ENCODE measurements around the gene RTL10.

The RTL10 gene

DNA sequence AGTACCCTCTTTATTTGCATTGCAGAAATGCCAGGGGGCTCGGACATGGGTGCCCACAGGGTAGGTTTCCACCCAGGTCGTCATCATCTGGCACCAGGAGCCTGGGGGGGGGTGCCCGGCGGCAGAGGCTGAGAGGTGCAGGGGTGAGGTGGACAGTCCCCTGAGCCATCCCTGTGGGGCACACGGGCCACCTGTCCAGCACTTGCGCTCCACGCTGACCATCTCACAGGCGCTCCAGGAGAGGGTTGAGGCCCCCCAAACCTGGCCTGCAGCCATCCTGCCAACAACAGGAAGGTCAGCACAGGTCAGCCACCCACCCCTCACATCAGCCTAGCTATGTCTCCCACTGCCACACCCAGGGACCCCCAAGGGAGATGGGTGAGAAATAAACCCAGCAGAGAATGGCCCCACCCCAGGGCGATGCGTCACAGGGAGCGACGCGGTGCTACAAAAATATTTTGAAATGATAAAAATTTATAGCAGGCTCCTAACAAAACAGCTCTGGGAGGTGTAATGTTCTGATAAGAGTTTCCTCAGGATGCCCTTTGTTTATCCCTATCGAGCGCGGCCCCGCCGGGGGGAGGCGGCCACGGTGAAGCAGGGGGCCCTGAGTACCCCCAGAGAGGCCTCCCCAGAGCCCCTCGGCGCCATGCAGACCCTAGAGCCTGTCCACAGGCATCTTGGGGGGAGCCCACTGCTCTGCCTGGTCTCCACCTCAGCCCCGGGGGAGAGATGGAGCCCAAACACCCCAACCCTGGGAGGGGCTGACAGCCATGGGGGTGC is 21.0 kb upstream of the RTL10 start:
- DNase-seq = no peak

DNA sequence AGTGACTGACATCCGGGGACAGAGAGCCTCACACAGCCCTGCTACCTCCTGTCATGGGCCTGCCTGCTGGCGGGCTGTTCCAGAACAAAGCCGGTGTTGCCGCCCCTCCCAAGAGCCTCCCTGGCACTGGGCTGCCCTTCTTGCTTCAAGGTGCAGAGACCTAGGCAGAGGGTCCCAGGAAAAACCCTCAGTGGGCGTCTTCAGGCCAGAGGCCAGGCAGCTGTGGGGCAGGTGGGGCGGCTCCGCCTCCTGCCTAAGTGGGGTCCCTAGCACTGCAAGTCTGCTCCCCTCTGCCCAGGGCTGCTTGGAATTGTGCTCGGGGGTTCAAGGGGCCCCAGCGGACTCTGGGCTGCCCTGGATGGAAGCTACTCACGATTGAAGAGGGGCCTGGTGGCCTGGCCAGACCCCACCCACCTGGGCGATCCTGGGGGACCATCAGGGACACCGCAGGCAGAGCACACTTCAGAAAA is 20.4 kb upstream of the RTL10 start:
- DNase-seq = no peak

DNA sequence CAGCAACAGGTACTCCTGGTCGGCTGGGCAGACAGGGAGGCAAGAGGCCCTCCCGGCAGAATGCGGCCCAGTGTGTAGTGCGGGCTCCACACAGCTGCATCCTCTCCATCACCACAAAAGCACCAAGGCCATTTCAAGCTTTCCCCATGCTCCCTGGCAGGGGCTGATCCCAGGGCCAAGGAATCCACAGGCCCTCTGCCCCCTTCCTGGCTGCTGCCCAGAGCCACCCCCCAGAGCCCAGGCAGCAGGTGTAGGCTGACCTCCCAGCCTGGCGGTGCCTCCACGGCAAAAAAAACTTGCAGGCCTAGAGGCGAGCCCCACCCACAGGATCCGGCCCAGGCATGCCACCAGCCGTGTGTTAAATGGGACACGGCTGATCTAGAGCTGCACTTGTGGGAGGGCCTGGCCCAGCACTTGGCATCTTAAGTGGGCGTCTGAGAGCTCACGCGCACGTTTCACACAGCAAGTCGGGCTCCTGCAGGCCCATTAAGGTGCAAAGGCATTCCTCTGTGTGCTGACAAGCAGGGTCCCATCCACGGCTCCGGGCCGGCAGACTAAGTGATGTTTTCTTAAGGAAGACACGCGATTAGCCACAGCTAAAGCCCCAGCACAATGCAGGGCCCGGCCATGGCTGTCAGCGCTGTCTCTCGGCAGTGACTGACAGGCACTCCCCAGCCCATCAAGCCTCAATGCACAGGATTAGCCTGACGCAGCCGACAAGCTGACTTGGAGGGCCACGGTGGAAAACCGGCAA is 19.8 kb upstream of the RTL10 start:
- no peak for DNase-seq

DNA sequence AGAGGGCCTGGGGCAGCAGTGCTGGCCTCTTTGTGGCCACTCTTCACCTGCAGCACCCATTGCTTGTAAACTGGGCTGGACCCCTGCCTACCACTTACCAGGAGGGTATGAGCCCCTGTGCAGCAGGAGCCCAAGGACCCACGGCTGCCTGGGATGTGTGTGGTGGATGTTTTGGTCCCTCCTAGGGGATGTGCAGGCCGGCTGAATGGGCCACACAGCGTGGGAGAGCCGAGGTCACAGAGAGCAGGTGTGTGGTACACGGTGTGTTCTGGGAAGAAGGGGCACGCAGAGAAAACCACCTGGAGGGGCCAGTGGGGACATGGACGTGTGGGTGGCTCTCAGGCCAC is 19.3 kb upstream of the RTL10 start:
- DNase-seq = no peak

DNA sequence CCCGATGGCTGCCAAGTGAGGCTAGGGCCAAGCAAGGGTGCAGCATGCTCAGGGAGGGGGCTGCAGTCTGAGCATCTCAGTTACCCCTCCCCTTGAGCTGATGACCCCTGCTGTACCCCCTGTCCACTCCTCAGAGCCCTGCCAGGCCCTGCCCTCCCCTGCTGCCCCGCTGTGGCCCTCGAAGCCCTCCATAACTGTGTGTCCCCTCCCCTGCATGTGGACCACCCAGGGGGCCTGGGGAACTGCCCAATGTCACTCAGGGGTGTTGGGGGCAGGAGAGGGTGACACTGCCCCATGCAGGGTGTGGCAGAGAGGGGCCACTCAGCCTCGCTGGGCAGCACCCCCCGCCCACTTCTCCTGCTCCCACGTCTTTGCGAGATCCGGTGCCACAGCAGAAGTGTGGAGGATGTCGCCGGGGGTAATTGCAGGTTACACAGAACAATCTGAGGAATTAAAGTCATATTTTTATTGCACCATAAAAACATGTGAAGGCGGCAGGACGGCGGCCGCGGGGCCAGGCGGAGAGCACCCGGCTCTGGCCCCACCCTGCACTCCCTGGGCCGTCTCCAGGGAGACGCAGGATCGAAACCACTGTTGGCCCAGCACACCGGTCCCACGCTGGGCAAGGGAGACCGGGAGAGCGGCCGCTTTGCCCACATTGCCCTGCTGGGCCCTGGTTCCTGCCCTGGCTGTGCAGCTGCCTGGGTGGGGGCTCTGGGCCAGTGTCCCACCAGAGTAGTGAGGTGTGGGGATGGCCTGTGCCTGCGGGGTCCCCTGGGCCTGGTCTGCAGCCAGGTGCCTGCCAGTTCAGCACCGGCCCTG is 18.7 kb upstream of the RTL10 start:
- DNase-seq = no peak

DNA sequence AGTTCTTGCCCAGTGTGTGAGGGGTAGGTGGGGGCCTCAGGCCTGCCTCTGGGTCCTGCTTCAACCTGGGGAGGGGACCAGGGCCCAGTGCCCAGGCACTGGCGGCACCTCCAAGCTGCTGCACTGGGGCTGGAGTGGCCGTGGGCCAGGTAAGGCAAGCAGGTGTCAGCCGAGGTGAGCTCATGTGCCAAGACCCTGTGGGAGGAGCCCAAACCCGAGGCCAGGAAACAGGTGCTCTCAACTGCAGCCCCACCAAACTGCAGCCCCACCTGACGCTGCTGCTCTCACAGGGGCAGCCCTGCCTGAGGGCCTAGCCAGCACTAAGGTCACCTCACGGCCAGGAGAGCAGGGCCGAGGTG is 18.1 kb upstream of the RTL10 start:
- no peak for DNase-seq

DNA sequence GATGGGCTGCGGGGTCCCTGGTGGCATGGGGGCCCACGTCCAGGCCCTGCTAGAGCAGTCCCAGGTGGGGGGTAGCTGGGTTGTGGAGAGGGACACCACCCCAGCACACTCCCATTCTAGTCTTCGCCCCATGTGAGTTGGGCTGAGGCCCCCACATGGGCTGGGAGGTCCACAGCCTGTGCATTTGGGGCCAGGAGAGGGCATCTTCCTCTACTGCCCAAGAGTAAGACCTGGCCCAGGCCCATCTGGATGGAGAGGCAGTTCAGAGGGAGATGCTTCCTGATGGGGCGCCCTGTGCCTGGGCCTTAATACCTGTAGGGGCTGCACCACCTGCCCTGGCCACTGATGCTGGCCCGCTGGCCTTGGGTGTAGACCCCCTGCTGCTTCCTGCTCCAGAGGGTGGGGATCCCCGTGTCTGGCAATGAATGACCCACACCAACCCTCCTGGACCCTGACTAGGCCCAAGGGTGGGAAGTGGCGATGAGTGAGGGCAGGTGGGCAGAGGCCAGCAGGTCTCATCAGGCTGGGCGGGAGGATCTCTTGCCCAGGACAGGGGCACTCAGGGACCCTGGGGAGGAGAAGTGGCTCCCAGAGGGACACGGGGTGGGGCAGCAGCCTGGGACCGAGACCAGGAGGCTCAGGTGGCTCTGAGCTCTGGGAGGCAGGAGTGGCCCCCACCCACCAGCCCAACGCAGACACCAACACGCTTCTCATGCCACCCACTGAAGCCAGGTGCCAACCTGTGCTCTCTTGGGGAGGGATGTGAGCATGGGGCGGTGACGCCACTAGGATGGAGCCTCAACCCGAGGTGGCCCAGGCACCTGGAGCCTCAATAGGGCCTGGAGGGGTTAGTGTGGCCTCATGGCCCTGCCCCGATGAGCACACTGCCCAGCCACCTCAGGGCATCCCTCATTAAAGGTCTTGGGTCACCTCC is 17.4 kb upstream of the RTL10 start:
- no peak for DNase-seq

DNA sequence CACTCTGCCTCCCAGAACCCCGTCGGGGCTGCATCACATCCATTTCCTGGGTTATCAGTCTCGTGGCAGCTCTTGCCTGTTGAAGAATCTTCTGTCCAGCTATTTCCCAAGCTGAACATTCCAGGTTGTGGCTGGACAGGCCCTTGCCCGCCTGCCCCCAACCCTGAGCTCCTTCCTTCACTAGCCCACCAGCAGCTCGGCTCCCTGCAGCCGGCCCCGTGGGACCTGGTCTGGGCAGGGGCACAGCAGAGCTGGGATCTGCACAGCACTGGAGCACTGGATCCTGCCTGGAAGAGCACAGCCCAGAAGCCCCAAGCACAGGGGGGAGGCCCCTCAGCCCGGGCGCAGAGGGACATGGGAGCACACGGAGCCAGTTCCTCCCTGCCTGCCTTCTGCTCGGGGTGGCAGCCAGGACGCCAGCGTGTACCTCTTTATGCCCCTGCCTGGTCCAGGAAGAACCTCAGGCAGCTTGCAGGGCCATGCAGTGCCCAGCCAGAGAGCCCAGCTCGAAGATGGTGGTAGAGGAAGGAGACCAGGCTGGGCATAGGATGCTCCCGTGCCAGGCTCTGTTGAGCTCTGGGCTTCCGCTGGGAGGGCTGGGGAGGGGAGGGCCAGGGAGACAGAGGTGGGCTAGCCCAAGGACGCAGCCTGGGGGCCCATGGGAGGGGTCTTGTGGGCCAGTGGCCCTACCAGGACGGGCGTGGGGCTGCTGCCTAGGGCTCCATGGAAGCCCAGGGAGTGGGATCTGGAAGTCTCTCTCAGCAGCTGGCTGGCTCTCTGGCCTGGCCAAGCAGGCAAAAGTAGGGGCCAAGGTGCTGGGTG is 16.6 kb upstream of the RTL10 start:
- no peak for DNase-seq

DNA sequence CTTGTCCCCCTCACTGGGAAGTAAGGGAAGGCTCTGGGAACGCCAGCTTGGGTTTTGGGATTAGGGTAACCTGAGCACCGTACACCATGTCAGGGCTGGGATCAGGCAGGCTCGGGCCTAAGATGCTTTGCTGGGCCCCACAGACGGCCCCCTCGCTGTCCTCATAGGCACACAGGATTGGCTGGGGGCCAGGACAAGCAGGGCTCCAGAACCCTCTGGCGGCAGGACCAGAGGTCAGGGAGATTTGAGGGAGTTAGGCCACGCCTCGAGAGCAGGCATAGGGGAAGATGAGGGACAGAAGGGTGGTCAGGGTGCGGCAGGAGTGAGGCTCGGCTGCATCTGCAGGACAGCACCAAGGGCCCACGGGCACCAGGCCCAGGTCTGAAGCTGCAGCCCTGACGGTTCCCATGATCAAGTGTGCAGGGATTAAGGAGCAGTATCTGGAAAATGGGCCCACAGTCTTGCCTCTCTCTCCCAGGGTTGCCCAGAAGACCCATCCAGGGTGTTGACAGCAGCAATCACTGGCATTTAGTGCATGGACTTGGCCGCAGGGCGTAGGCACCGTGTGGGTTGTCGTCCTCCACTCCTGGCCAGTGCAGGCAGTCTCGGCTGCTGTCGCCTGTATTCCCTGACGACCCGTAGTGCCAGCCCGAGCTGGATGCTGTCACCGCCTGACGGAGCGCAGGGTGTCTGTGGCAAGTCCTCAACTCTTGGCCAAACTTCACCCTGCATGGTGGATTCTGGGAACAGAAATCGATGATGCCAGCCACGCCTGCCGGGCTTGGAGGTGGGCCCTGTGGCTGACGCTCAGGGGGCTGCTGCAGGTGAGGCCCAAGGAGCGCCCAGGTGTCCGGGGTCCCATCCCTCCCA is 15.7 kb upstream of the RTL10 start:
- DNase-seq = no peak

DNA sequence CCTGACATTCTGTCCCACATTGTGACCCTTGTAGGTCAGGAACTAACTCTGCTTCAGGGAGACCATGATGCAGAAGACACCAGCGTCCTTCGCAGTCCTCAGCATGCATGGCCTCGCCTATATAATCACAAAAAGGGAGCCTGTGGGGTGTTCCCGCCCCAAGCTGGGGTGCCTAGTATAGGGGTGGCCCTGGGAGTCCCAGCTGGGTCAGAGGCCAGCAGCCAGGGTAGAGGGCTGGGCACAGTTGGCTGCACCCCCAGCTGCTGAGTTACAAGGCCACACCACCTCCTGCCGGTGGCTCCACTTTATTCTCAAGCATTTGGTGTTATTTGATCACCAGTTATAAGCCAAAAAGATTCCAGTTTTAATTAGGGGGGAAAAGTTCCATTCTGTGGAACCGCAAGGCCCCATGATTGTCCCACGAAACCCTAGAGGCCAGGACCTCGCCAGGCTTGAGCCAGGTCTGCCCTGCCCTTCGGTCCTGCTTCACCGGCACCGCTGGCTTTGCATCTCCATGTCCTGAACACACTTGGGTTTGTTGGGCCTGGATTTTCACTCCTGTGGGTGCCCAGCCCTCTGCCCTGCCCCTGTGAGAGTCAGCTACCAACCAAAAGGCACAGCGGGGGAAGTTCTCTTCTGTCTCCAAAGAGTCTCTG is 15.0 kb upstream of the RTL10 start:
- DNase-seq = no peak

DNA sequence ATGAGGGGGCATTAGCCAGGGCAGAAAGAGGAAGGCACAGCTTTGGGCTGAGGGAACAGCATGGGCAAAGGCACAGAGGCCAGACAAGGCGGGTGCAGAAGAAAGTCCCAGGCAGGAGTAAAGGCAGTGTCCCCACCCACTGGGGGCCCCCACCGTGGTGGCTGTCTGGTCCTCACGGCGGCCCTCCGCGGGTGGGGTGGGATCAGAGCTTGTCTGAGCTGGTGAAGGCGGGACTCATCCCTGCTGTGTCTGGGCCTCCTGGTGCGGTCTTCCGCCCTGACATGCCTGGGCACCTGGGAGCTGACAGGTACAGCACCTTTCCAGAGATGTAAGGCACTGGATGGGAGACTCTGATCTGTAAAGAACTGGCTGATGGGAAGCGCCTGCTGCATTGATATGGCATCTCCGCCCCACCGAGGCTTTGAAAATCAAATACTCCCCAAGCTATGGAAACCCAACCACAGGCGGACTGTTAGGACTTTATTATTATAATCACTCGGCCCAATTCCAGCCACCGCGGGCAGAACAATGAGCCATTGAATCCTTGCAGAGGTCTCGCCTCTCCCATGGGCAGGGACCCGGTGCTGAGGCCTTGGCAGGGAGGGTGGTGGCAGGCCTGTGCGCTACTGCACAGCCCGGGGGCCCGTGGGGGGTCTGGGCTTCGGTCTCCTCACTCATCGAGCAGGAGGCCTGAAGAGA is 14.2 kb upstream of the RTL10 start:
- no peak for DNase-seq

DNA sequence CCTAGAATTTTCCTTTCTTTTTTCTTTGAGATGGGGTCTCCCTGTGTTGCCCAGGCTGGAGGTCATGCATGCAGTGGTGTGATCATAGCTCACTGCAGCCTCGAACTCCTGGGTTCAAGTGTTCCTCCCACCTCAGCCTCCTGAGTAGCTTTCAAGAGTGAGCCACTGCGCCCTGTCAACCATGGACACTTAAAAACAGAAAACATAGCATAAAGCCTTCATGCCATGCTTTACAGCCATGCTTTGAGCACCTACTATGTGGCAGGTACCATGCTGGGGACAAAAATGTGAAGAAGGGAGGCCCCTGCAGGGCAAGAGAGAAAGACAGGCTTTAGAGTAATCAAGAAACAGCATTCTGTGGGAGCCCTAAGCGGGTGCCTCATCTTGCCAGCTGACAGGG is 13.7 kb upstream of the RTL10 start:
- DNase-seq = no peak

DNA sequence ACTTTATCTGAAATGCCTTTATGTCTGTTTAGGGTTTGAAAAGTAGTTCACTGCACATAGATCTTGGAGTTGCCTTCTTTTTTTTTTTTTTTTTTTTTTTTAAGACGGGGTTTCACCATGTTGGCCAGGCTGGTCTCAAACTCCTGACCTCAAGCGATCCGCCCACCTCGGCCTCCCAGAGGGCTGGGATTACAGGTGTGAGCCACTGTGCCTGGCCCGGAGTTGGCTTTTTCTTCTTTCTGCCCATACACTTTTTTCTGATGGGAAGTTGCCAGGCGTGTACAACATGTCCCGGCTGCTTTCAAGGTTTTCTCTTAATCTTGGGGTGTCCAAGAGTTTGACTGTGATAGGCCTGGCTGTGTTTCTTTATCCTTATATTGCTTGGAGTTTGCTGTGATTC is 12.9 kb upstream of the RTL10 start:
- DNase-seq = no peak

DNA sequence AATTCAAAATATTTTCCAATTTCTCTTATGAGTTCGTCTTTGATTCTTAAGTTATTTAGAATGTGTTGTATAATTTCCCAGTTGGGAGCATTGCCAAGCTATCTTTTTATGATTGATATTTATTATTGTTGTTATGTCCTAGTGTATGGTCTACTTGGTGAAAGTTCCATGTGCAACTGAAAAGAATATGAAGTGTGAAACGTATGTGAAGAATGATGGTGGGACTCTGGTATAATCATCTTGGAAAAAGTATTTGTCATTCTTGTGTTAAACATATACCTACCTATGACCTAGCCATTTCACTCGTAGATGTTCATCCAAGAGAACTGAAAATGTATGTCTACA is 12.0 kb upstream of the RTL10 start:
- DNase-seq = no peak

DNA sequence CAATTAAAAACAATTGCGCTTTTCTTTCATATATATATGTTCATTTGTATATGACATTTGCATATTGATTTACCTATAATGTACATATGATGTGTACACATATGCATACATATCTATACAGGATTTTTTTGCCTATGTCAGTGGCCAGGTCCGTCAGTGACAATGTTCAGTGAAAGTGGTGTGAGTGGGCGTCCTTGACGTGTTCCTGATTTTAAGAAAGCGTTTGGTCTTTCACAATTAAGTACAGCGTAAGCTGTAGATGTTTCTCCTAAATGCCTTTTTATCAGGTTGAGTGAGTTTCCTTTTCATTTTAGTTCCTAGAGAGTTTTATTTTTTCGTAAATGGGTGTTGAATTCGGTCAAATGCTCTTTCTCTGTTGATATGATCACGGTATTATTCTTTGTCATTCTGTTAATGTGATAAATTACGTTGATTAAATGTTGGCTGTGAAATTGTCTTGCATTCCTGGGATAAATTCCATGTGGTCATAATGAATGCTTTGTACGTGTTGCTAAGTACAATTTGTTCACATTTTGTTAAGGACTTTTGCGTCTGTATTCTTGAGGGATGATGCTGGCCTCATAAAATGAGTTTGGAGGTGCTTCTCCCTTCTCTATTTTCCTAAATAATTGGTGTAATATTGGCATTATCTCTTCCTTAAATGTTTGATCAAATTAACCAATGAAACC is 10.6 kb upstream of the RTL10 start:
- DNase-seq = no peak

DNA sequence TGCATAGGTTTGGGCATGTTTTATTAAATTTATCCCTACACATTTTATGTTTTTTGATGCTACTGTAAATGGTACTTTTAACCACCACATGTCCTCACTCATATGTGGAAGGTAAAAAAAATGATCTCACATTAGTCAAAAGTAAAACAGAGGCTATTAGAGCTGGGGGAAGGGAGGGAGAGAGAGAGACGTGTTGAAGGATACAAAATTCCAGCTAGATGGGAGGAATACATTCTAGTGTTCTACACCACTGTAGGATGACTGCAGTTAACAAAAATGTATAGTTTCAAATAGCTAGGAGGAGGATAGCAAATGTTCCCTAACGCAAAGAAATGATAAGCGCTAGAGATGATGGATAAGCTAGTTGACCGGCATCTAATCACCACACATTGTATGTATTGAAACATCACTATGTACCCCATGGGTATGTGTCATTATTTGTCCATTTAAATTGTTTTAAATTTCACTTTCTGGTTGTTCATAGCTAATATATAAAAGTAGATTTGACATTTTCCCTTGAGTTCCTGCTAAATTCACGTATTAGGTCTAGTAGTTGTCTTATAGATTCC is 9.9 kb upstream of the RTL10 start:
- no peak for DNase-seq

DNA sequence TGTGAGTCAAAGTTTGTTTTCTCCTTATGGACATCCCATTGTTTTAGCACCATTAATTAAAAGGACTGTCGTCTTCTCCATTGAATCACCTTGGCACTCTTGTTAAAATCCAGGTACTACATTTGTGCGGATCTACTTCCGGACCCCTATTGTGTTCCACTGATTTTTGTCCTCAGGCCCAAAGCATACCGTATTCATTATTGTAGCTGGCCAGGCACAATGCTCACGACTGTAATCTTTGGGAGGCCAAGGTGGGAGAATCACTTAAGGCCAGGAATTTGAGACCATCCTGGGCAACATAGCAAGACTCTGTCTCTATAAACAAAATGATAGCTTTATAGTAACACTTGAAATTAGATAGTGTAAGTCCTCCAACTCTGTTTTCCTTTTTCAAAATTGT is 8.9 kb upstream of the RTL10 start:
- DNase-seq = no peak

DNA sequence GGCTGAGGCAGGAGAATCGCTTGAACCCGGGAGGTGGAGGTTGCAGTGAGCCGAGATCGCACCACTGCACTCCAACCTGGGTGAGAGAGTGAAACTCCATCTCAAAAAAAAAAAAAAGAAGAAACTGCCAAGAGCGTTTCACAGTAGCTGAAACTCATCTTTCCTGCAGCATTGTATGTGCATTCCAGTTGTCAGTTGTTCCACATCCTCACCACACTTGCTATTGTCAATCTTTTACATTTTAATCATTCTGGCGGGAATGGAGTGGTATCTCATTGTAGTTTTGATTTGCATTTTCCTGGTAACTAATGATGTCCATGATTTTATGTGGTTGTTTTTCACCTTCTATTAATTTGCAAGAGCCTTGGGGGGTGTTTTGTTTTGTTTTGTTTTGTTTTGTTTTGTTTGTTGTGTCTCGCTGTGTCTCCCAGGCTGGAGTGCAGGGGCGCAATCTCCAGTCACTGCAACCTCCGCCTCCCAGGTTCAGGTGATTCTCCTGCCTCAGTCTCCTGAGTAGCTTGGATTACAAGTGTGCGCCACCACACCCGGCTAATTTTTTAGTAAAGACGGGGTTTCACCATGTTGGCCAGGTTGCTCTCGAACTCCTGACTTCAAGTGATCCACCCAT is 8.1 kb upstream of the RTL10 start:
- no peak for DNase-seq
